ENCODE data around the gene HMGN3.
"Not testable (repeated sequence)": the region's sequence is repeated elsewhere in the genome, so short reads cannot be mapped to it uniquely, and the experiment has no call there.

Gene HMGN3

GRCh38 chr6:79234150-79235022 is at the start of gene HMGN3:
Gene HMGN3, minus strand, starts transcription at chr6:79234682.
- DNase-seq = peak; percentile 87

- no peak for DNase-seq
Measured at GRCh38 chr6:79280756-79281155, 46.3 kb upstream of the HMGN3 start.

GRCh38 chr6:79277109-79277508 is 42.6 kb upstream of the HMGN3 start:
- DNase-seq = no peak

GRCh38 chr6:79269877-79270276 is 35.4 kb upstream of the HMGN3 start:
- no peak for DNase-seq

- no peak for DNase-seq
Measured at GRCh38 chr6:79267128-79267527, 32.6 kb upstream of the HMGN3 start.

GRCh38 chr6:79266051-79266450 is 31.6 kb upstream of the HMGN3 start:
- no peak for DNase-seq

GRCh38 chr6:79263359-79263758 is 28.9 kb upstream of the HMGN3 start:
- no peak for DNase-seq

GRCh38 chr6:79261666-79262065 is 27.2 kb upstream of the HMGN3 start:
- DNase-seq = no peak

- no peak for DNase-seq
Measured at GRCh38 chr6:79260772-79261171, 26.3 kb upstream of the HMGN3 start.

- DNase-seq = no peak
Measured at GRCh38 chr6:79257381-79258205, 23.1 kb upstream of the HMGN3 start.

- not testable (repeated sequence) for DNase-seq
Measured at GRCh38 chr6:79256770-79257169, 22.3 kb upstream of the HMGN3 start.

- not testable (repeated sequence) for DNase-seq
Measured at GRCh38 chr6:79255086-79255485, 20.6 kb upstream of the HMGN3 start.

GRCh38 chr6:79250559-79250958 is 16.1 kb upstream of the HMGN3 start:
- no peak for DNase-seq

GRCh38 chr6:79250107-79250514 is 15.6 kb upstream of the HMGN3 start:
- DNase-seq = no peak

GRCh38 chr6:79249136-79249535 is 14.7 kb upstream of the HMGN3 start:
- no peak for DNase-seq

GRCh38 chr6:79246891-79247290 is 12.4 kb upstream of the HMGN3 start:
- DNase-seq = no peak

- DNase-seq = no peak
Measured at GRCh38 chr6:79241228-79241627, 6.7 kb upstream of the HMGN3 start.

- DNase-seq = no peak
Measured at GRCh38 chr6:79240509-79240908, 6.0 kb upstream of the HMGN3 start.

GRCh38 chr6:79239536-79240168 is 5.2 kb upstream of the HMGN3 start:
- no peak for DNase-seq

- DNase-seq = no peak
Measured at GRCh38 chr6:79238919-79239318, 4.4 kb upstream of the HMGN3 start.

- no peak for DNase-seq
Measured at GRCh38 chr6:79236711-79237110, 2.2 kb upstream of the HMGN3 start.

GRCh38 chr6:79233611-79234149 is 802 bp downstream of the HMGN3 start:
- DNase-seq = peak; percentile 56
